HG03354 (cell line): ENCODE measurements around the gene CTTN.
"Not testable (repeated sequence)": the region's sequence is repeated elsewhere in the genome, so short reads cannot be mapped to it uniquely, and the experiment has no call there.

Experiments used
- ATAC-seq: cut with Tn5 transposase; IDR thresholded peaks from one replicate; pipeline ENCODE4 v1.9.1; 2021; ENCODE audit warnings: mild to moderate bottlenecking; ENCODE audit not compliant: unreplicated experiment, poor library complexity, severe bottlenecking

The CTTN gene

DNA sequence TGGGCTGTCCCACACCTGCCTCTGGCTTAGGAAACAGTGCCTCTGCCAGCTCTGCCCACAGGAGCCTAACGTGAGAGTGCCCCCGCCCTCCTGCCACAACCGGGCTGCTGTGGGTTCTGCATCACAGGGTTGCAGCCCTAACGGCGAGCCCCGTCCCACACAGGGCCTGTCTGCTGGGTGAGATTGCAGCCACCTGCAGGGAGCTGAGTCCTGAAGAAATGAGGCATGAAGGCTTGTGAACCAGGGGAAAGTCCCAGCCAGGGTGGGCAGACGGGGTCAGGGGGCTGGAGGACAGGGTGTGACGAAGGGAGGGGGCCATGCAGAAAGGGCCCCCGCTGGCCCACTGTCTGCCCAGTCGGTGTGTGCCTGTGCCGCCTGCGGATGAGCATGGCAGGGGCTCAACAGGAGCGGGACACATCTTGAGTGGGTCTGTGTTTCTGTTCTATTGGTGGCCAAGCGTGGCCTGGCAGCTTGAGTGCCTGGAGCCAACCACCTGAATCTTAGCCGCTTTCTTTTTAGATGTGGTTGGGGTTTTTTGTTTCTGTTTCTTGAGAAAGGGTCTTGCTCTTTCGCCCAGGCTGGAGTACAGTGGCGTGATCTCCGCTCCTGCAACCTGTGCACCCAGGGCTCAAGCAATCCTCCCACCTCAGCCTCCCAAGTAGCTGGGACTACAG, 38.9 kb downstream of the CTTN start:
- ATAC-seq, result peak; percentile 56

DNA sequence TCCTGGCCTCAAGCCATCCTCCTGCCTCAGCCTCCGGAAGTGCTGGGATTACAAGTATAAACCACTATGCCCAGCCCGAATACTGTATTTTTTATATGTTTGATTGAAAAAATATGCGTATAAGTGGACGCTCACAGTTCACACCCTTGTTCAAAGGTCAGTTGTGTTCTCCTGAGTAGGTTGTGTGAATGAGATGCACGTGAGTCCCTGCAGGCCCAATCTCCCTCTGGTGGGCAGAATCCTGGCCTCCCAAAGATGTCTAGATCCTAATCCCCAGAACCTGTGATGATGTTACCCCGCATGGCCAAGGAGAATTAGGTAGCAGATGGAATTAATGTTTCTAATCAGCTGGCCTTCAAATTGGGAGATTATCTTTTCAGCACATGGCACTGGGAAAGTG, 41.9 kb downstream of the CTTN start:
- no peak for ATAC-seq

DNA sequence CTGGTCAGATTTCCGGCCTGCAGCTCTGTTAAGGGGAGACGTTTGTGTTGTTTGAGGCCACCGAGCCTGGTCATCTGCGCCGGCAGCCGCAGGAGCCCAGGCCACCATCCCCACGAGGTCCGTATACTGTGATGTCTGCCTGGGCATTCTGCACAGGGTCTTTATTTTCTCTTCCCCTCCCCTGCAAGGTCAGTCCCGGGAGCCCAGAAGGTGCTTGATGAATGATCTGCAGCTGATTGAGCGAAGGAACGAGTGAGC, 45.4 kb downstream of the CTTN start:
- no peak for ATAC-seq

DNA sequence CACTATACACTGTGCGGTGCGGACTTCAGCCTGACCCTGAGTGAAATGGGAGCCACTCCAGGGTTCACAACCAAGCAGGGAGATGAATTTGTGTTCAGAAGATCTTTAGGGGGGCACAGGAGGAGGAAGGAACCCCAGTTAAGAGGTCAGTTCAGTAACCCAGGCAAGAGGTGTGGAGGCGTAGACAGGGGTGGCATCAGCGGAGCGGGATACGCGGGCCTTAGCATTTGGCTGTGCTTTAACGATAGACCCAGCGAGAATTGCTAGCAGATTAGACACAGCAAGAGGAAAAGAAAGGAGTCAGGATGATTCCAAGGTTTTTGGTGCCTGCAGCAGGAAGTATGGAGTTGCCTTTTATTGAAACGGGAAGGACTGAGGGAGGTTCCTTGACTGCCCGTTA, 46.8 kb downstream of the CTTN start:
- no peak for ATAC-seq

DNA sequence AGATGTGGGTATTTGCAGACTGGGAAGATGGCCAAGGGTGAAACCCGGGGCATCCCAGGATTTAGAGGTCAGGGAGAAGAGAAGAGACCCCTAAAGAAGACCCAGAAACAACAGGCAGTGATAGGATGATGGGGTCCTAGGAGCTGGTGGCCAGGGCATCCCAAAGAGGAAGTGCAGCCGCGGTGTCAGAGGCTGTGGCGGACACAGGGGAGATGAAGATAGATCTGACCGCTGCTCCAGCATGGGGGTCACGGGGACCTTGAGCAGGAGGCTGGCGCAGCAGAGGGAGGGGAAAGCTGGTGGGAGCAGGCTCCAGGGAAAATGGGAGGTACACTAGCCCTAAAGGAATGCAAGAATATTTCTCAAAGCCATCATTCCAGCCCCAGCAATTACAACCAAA, 47.3 kb downstream of the CTTN start:
- no peak for ATAC-seq

DNA sequence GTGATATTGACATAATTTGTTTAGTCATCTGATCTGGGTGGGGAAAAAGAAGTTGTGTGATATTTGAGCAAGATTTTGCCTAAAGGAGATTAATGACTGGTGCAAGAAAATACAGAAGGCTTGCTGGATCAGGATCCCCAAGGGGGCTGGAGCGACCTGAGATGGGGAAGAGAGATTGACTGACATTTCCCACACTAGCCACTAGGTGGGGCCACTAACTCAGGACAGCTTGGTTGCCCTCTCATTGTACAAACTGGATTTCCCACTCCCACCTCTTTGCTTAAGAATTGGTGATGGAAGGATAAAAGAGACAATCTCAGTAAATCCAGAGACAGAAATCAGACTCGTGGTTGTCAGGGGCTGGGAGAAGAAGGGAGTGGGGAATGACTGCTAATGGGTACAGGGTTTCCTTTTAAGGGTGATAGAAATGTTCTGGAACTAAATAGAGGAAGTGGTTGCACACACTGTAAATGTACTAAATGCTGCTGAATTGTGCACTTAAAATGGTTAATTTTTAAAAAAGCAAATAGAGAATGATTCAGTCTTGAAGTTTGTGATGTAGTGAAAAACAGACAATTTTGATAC, 50.7 kb downstream of the CTTN start:
- no peak for ATAC-seq

DNA sequence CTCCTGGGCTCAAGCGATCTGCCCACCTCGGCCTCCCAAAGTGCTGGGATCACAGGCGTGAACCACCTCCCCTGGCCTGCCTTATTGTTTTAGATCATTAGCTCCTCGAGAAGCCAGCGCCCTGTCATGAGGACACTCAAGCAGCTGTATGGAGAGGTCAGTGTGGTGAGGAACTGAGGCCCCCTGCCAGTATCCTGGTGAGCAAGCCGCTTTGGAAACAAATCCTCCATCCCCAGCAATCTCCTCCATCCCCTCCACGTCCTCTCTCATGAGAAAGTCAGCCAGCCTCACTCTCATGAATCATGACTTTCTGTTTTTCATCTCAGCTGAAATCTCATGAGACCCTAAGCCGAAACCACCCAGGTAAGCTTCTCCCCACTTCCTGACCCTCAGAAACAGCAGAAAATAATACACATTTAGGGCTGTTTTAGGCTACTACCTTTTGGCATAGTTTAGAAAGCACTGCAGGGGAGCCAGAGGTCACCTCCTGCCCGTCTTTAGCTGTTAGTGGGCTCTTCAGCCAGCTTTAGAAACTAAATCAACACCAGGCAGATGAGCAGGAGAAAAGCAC, 56.0 kb downstream of the CTTN start:
- ATAC-seq, result no peak

DNA sequence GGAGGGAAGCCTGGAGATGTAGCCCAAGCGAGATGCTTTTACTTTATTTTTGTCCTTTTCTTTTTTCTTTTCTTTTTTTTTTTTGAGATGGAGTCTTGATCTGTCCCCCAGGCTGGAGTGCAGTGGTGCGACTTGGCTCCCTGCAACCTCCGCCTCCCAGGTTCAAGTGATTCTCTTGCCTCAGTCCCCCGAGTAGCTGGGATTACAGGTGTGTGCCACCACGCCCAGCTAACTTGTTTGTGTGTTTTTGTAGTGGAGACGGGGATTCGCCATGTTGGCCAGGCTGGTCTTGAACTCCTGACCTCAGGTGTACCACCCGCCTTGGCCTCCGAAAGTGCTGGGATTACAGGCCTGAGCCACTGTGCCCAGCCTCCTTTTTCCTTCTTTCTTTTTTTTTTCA, 56.5 kb downstream of the CTTN start:
- ATAC-seq, result not testable (repeated sequence)

DNA sequence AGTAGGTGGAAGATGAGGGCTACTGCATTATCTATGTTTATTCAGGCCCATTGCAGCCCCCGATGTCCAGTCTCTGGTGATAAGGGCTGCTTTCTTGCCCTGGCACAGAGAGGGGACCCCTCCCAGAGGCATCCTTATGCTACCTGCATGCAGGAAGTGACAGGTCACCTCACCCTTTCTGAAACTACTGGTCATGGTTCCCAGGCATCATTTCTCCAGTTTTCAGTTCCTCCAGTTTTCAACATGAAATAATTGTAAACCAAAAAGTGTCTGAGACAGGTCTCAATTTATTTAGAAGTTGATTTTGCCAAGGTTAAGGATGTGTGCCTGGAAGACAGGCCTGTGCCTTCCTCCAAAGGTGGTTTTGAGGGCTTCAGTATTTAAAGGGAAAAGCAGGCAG, 57.0 kb downstream of the CTTN start:
- ATAC-seq, result no peak

DNA sequence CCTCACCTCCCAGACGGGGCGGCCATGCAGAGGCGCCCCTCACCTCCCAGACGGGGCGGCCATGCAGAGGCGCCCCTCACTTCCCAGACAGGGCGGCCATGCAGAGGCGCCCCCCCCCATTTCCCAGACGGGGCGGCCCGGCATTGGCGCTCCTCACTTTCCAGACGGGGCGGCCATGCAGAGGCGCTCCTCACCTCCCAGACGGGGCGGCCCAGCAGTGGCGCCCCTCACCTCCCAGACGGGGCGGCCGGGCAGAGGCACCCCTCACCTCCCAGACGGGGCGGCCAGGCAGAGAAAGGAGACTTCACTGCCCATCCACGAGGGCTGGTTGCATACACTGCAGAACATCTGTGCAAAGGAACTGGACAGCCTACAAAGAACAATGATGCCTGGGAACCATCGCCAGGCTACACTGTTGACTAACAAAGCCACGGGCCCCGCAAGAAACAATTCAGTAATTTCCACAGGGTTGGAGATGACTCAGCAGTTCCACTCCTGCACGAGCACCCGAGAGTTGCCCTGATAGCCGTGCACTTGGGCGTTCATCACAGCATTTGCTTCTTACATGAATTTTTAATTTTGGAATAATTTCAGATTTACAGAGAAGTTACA, 58.7 kb downstream of the CTTN start:
- no peak for ATAC-seq

DNA sequence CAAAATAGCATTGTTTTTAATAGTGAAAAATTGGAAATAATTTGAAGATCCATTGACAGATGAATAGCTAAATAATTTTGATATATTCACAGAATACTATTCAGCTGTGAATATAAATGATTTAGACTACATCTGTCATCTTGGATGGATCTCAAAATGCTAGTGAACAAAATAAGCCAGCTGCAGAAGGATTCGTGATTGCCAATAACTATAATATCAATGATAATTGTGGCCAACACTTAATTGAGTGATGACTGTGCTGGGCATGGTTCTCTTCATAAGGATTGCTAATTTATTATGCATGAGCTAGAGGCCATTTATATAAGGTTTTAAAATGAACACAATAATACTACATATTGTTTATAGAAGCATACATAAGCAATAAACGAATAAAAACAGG, 60.4 kb downstream of the CTTN start:
- ATAC-seq, result no peak

DNA sequence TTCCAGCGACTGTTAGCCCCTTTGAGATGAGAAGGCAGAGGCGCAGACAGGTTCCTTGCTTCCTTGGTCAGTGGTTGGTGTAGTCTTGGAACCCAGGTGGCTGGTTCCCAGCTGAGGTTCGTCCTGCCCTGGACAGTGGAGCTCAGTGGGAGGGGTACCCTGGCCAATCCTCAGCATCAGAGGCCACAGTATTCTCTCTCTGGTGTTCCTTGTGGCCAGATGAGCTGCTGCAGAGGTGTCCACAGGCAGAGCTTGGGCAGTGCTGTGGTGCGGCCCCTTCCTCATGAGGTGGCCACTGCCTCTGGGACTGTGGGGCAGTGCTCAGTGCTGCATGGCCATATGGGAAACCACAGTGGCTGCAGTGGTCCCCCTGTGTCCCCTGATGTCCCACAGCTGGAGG, 61.8 kb downstream of the CTTN start:
- ATAC-seq, result no peak

DNA sequence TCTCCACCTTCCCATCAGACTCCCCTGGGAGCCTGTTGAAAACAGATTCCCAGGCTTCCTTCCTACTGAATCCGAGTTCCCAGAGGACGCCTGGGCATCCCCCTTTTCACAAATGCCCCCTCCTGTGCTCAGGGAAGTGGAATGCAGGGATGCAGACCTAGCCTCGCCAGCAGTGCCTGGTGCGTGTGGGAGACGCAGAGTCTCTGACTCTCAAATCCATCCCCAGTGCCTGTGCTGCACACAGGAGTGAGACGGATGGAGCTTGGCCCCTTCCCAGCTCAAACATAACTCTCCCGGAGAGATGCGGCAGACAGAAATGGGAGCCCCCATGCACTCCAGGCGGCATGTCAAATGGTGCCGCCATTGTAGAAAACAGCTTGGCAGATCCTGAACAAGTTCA, 62.6 kb downstream of the CTTN start:
- ATAC-seq, result no peak

DNA sequence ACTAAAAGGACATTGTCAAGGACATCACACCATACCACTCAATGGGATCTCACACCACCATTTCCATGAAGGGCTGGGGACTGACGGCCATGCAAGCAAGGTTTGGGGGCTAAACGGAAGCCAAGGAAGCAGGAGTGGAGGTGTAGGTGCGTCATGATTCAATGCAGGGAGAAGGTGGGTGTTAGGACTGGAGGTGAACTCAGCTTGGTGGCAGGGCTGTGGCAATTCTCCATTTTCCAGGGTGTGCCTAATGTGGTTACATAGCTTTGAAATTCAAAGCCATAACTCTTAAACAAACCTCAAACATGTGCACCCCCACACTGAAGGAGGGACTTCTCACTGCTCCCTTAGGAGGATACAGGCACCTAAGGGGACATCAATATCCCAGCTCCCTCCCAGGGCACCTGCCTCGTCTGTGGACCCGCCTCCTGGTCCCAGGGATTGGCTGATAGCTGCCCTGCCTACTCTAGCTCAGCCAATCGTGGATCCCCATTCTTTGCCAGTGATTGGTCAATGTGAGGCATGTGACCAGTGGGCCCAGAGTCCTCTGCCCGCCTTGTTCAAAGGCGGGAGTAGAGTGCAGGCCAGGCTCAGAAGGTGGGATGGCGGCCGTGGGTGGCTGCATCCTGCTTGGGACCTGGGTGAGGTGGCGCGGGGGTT, 64.6 kb downstream of the CTTN start:
- ATAC-seq, result no peak

DNA sequence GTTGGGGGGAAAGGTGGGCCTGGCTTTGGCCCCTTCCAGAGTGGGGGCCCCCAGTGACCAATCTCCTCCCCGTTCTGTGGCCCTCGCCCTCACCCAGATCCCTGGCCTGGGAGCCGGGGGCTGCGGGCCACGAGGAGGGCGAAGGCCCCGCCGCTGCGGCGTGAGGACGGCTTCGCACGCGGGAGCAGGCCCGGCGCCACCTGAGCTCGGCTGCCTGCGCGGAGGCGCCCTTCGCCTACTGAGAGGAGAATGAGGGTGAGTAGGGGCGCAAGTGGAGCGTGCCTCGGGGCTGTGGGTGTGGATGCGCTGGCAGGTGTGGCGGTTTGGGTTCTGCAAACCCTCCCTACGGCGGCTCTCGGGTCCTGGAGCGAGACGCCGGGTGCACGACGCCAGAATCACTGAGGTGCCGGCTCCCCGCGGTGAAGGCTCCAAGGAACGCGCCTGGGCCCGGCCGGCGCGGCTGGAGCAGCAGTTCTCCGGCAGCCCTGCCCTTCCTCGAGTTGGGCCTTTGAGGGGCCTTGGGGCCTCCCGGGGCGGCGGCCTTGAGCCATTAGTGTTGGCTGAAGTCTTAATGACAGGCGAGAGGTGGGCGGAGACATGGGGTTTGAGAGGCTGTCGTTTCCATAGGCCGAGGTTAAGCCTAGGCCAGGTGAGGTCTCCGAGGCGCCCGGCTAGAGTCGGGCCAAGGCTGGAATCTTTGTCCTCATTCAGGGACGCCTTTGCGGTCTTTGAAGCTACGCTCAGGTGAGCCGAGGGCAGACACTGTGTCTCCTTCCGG, 65.3 kb downstream of the CTTN start:
- ATAC-seq, result no peak

DNA sequence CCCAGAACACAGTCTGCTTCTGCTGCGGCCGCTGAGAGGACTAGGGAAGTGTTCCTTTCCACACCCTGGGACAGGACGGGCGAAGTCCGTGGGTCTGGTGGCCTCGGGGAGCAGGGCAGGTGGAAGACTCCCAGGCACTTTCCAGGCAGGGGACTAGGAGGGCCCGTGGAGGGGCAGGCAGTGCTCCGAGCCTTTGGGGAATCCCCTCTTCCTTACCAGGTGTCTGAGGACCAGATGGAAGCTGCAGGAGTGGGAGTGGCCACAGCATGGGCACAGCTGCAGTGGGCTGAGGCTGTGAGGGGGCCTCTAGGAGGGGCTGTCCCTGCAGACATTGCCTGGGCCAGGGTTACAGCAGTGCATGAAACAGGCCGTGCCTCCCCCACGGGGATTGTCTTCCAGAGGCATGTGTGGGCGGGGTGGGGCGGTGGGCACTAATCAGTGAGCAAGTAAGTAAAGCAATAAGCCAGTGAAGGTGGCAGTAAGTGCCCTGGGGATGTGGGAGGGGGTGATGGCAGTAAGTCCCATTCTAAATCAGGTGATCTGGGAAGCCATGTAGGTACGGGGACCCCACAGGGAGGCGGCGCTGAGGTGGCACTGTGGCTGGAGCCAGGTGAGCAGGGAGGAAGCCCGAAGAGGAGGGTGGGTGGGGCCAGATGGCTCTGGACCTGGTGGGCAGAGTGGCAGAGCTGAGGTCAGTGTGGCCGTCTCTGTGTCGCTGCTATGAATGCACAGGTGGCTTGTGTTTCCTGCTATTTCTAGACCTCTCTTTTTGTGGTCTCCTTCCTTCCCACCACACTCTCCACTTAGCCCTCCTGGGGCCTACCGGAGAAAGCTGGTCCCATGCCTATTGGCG, 66.4 kb downstream of the CTTN start:
- no peak for ATAC-seq

DNA sequence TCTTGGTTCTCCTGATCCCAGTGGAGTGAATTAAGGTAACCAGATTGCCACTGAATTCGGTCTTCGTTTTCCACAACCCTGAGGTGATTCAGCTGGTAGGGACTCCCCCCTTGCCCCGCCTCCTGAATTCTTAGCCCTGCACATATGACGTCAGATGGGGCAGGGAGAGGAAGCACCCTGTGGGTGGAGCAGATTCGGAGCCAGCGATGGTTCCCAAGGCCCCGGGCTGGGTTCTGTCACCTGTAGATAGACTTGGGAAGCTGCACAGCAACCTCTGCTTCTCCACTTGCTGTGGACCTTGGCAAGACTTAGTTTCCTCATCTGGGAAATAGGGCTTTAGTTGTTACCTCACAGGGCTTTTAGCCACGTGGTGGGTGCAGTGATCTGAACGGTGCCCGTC, 67.8 kb downstream of the CTTN start:
- no peak for ATAC-seq

DNA sequence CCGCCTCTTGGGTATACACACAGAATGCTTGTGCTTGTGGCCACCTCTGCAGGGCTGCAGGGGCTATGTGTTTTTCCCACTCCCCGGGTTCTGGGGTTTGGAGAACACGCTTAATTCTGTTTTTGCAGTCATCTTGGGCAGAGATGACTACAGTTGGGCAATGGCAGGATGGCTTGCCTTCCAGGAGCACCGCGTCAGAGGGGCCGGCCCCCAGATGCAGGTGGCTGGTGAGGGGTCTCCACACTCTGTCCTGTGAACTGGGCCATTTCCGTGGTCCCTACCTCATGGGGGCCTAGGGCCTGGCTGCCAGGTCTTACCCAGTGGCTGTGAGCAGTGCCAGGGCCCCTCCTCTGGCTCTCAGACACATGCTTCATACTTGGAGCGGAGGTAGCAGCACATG, 68.3 kb downstream of the CTTN start:
- ATAC-seq, result no peak
